ENCODE measurements around the gene RNFT1.
"Not testable (repeated sequence)": the region's sequence is repeated elsewhere in the genome, so short reads cannot be mapped to it uniquely, and the experiment has no call there.

Gene RNFT1

DNA sequence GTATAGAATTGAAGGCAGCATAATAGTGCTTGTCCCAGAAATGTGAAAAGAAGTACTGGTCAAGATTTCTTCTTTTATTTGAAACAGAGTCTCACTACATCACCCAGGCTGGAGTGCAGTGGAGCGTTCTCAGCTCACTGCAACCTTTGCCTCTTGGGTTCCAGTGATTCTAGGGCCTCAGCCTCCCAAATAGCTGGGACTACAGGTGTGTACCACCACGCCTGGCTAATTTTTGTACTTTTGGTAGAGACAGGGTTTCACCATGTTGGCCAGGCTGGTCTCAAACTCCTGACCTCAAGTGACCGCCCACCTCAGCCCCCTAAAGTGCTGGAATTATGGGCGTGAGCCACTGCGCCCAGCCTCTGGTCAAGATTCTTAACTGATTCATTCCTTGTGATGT is 43.9 kb downstream of the RNFT1 start:
- not testable (repeated sequence) for DNase-seq

DNA sequence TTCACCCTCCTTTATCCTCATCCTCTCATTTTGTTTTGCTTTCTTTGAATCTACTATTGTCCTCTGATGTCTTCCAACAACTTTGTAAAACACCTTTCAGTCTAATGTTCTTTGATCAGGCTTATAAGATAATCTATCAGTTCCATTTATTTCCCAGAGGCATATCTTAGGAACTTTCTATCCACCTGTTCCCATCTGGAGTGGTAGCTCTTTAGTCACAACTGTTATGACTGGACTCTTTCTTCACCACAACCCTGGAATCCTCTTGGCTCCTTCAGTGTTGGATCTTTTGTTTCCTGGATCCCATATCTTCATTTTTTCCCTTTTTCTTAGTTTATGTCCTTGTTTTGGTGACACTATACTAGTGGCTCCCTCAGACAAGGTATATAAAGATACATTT is 48.1 kb downstream of the RNFT1 start:
- no peak for DNase-seq

DNA sequence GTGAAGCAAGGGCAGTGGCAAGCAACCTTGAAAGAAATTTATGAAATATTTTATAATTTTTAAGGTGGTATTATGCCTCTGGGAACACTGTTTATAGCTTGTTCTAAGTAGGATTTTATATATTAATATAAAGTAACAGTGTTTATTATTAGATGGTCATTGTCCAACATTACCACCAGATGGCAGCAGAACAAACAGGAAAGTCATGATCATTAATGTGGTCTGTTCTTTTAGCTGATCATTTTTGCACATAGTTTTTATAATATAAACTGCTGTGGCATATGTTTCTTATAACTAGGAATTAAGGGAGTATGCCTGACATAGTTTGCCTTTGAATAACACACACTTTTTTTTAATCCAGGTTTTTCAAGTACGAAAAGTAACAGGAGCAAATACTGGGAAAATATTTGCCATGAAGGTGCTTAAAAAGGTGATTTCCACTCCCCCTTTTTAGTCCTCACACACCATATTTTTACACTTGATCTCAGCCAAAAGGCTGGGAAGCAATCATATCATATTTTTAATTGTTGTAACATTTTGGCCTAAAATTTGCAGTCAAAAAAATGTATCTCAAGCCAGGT is 50.2 kb downstream of the RNFT1 start:
- DNase-seq, result no peak

DNA sequence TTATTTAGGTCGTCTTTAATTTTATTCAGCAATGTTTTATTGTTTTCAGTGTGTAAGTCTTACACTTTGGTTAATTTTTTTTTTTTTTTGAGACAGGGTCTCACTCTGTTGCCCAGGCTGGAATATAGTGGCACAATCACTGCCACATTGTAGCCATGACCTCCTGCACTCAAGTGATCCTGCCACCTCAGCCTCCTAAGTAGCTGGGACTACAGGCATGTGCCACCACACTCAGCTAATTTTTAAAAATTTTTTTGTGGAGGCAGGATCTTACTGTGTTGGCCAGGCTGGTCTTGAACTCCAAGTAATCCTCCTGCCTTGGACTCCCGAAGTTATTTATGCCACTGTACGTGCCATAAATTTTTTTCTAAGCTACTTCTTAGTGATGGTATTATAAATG is 57.1 kb downstream of the RNFT1 start:
- DNase-seq, result no peak

DNA sequence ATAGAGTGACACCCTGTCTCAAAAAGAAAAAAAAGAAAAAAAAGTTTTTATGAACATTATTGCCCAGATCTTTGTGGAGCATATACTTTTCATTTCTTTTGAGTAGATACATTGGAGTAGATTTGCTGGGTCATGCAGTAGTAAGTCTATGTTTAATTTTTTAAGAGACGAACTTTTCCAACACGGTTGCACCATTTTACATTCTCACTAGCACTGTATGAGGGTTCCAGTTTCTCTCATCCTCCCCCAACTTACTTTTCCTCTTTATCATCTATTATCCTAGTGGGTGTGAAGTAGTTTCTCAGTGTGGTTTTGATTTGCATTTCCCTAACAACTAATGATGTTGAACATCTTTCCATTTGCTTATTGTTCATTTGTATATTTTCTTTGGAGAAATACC is 61.1 kb downstream of the RNFT1 start:
- DNase-seq, result no peak
